ENCODE measurements around the gene TENM4.

The TENM4 gene

DNA sequence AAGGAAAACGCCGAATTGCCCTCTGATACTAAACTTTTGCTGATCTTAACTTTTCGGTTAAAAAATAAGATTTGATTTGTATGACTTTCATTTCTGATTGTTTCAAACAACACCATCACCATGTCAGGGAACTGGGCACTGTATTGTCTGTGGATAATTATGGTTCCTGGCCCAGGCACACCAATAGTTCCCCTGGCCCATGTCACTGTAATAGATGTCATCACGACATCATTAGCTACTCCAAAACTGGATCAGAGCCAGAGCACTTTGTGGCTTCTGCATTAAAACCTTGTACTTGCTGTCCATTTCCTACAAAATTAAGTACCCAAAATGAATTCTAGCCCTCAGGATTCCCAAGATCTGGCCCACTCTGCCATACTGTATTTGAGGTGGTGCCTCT, 746.7 kb downstream of the TENM4 start:
- TF ChIP-seq, protein P1, sequence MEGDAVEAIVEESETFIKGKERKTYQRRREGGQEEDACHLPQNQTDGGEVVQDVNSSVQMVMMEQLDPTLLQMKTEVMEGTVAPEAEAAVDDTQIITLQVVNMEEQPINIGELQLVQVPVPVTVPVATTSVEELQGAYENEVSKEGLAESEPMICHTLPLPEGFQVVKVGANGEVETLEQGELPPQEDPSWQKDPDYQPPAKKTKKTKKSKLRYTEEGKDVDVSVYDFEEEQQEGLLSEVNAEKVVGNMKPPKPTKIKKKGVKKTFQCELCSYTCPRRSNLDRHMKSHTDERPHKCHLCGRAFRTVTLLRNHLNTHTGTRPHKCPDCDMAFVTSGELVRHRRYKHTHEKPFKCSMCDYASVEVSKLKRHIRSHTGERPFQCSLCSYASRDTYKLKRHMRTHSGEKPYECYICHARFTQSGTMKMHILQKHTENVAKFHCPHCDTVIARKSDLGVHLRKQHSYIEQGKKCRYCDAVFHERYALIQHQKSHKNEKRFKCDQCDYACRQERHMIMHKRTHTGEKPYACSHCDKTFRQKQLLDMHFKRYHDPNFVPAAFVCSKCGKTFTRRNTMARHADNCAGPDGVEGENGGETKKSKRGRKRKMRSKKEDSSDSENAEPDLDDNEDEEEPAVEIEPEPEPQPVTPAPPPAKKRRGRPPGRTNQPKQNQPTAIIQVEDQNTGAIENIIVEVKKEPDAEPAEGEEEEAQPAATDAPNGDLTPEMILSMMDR (IDR thresholded peaks at IDR 0.05; ENCODE audit: control insufficient read depth, insufficient read depth, low read depth, low read length, missing control alignments) = no peak
- DNase-seq (ENCODE audit: low read depth) = no peak
- no peak overlapping the region for H3K4me3 ChIP-seq (ENCODE audit: control insufficient read depth, low read depth, low read length)

DNA sequence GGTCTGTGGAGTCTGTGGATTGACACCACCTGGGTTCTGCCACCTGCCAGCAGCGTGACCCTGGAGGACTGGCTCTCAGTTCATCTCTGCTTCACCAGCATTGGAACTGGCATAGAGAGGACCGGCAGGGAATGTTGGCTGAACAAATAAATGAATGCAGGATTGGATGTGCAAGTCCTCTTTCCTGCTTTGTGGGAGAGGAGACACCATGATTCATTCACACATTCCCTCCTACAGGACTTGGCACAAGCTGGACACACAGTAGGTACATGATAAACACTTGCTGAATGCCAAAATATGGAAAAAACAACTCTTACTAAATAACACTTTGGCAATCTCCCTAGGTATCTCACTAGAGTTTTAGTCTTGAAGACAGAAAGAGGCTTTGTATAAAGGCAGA, 749.6 kb downstream of the TENM4 start:
- TF ChIP-seq, protein P1 (IDR thresholded peaks at IDR 0.05; ENCODE audit: control insufficient read depth, insufficient read depth, low read depth, low read length, missing control alignments) = no peak
- DNase-seq (ENCODE audit: low read depth) = no peak
- H3K4me3 ChIP-seq (ENCODE audit: control insufficient read depth, low read depth, low read length) = no peak overlapping the region

DNA sequence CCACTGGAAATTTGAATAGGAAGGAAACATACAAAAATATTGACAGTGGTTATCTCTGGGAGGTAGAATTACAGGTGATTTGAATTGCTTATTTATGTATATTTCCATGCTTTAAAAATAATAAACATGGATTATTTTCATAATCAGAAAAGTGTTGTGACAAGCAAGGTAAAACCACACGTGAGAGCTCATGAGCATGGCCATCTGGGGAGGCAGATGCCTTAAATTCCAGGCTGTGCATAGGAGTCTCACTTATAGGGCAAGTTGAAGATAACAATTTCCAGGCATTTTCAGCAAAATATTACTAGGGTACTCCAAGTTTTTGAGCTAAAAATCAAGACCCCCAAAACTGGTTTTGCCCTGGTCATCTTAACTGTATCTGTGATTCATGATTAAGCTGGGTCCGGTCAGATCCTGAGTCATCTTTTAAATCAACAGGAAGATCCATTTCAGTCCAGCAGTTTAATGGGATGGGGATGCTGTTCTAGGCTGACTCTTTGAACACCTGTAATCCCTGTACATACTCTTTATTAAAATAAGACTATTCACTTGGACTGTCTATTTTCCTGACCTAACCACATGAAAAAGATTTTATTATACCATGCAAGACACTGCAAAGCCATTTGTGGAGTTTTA, 750.4 kb downstream of the TENM4 start:
- DNase-seq (ENCODE audit: low read depth) = no peak

DNA sequence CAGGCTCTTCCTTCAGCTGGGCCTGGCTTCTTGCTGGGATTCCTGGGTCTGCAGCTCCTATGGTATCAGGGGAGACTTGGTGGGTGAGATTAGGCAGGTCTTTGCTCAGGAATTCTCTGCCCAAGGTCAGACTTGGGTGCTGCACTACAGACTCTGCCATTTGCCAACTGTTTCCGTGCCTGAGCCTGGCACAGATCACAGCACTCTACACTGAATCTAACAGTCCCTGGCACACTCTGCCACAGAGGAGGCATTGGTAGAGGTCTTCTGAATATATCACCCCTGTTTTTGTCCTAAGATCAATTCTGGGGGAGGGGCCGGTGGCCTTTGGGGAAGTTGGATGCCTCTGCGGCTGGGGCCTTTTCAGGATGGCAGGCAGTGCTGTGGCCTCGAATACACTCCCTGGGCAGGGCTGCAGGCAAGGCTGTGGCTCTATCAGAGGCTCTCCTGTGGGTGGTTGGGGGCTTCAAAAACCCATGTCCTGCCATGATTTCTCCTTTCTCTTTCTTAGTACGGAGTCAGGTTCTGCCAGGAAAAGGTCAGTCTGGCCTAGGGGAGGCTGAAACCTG, 751.2 kb downstream of the TENM4 start:
- TF ChIP-seq, protein P1 (IDR thresholded peaks at IDR 0.05; ENCODE audit: control insufficient read depth, insufficient read depth, low read depth, low read length, missing control alignments) = no peak
- DNase-seq (ENCODE audit: low read depth) = no peak
- no peak overlapping the region for H3K4me3 ChIP-seq (ENCODE audit: control insufficient read depth, low read depth, low read length)

More for the DNA sequence above, 750.4 kb downstream of the TENM4 start:
- H3K4me3 ChIP-seq (ENCODE audit: control insufficient read depth, low read depth, low read length) = no peak overlapping the region
- TF ChIP-seq, protein P1 (IDR thresholded peaks at IDR 0.05; ENCODE audit: control insufficient read depth, insufficient read depth, low read depth, low read length, missing control alignments) = no peak

DNA sequence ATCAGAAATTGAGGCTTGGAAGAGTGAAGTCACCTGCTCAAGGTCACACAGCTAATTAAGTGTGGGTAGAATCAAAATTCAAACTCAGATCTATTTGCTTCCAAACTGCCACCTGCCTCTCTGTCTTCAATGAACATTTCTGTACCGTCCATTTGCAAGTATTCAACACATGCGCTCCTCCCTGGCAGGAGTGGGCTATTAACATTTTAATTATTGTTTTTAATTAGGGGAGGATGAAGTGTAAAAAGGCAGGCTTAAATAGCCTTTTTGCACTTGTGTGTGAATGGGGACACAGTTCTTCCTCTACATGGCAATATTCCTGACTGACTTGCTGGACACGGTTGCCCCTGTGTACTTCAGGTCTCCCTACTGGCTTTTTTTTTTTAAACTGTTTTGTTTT, 751.7 kb downstream of the TENM4 start:
- DNase-seq (ENCODE audit: low read depth) = no peak
- no peak overlapping the region for H3K4me3 ChIP-seq (ENCODE audit: control insufficient read depth, low read depth, low read length)

DNA sequence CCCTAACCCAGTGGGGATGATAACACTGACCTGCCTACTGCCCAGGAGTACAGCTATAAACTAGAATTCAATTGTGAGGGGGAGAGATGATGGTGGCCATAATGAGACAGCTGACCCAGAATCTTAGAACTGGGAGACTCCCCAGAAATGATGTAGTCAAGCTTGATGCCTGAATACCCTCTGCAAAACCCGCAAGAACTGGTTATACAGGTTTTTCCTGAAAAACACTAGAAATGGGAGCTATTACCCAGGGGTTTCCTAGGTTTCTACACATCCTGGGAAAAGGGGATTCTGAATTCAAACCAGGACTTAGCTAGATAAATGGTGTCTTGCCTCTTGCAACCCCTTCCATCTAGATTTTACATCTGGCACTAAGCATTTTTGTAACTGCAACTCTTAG, 752.4 kb downstream of the TENM4 start:
- TF ChIP-seq, protein P1 (IDR thresholded peaks at IDR 0.05; ENCODE audit: control insufficient read depth, insufficient read depth, low read depth, low read length, missing control alignments) = no peak
- H3K4me3 ChIP-seq (ENCODE audit: control insufficient read depth, low read depth, low read length) = no peak overlapping the region
- DNase-seq (ENCODE audit: low read depth) = no peak

More for the DNA sequence above, 751.7 kb downstream of the TENM4 start:
- TF ChIP-seq, protein P1 (IDR thresholded peaks at IDR 0.05; ENCODE audit: control insufficient read depth, insufficient read depth, low read depth, low read length, missing control alignments) = no peak
